Middle frontal gyrus (tissue), 1 donor: ENCODE measurements around the gene PAPSS1.

Source experiments
- DNase-seq: peaks from one replicate; pipeline ENCODE4 v3.0.0-alpha.2; 2015; ENCODE audit warnings: low spot score; ENCODE audit errors: extremely low spot score

Gene PAPSS1

DNA sequence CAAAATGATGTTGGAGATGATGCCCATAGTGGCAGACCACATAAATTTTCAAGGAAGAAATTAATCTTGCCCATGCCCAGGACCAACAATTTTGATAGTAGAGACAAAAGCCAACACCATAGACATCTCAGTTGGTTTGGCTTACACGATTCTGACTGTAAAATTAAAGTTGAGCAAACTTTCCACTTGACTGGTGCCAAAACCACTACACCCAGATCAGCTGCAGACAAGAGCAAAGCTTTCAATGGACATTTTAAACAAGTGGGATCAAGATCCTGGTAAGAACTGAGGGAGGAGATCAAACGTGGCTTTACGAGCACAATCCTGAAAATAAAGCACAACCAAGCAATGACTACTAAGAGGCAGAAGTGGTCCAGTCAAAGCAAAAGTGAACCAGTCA is 90.7 kb downstream of the PAPSS1 start:
- no peak for DNase-seq

- no peak for DNase-seq
Measured at GRCh38 chr4:107625391-107625902, 94.6 kb downstream of the PAPSS1 start.

- DNase-seq = no peak
Measured at GRCh38 chr4:107624024-107624423, 96.0 kb downstream of the PAPSS1 start.

- no peak for DNase-seq
Measured at GRCh38 chr4:107622006-107622405, 98.0 kb downstream of the PAPSS1 start.

DNA sequence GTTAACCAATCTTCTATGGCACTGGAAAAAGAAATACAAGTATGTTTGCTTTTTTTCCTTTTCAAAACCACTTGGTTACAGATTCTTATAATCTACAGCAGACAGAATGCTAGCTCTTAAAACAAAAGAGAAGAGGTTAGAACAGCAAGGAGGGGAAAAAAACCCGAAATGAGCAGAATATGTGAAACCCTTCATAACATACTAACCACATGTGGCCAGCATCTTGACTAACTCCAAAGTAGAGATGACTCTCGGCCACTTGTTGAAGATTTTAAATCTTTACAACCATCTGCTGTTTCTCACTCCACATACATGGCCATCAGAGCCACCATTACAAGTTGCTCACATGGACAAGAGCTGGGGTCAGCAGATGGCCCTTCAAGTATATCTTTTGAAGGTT is 100.3 kb downstream of the PAPSS1 start:
- no peak for DNase-seq

- DNase-seq = no peak
Measured at GRCh38 chr4:107619066-107619465, 101.0 kb downstream of the PAPSS1 start.

DNA sequence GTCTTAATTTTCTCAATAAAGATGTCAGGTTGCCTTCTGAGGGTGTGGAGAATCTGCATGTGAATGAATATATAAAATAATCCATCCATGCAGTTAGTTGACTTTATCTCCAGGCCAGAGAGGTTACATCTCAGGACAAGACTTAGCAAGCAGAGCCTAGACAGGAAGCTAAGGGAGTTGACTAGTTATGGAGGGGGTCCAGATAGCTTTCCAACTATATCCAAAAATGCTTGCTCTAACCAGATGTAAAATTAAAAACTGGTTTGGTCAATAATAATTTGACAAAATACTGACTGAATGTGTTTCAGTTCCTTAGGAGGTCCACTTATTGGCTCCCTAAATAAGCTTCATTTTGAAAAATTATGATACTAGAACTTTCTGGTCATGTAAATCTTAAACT is 101.4 kb downstream of the PAPSS1 start:
- DNase-seq = no peak

DNA sequence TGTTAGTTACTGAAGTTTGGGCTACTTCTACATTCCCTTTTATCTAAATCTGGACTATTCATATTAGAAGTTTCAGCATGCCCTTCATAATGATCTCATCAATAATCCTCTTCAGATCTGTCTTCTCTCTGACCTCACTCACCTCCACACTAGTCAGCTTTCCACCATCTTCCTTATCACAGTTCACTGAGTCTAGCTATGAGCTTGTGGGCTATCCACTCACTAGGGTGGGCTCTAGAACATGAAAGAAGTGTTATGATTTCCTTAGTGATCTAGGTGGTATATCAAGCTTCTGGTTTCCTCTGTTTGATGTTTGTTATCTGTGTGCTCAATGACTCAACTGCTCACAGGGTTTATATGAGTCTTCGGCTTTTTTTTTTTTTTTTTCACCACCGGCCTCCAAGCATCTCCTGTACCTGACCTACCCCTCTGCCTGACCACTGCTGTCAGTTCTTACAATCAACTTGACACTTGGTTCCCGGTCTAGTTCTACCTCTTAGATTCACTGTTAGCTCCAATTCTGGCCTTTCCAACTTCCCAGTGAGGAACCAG is 103.1 kb downstream of the PAPSS1 start:
- no peak for DNase-seq

- DNase-seq = no peak
Measured at GRCh38 chr4:107615809-107616208, 104.2 kb downstream of the PAPSS1 start.

GRCh38 chr4:107603430-107603829 is 116.6 kb downstream of the PAPSS1 start:
- no peak for DNase-seq

- no peak for DNase-seq
Measured at GRCh38 chr4:107600983-107601382, 119.1 kb downstream of the PAPSS1 start.

DNA sequence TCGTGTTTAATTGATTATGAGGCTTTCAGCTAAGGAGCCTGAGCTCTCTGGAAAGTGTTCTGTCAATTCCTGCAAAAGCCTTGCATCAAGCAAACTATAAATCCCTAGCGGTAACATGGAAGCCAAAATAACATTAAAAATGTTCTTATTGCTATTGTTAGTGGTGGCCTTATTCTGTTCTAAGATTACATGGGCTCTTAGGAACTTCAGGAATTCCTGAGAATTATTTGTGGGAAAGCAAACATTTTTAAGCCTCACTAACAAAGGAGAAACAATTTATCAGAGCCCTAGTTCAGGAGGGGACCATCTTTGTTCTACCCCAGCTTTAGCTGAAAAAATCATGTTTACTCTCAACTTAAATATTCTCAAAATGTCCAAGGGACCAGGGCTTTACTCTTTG is 119.6 kb downstream of the PAPSS1 start:
- DNase-seq = no peak

GRCh38 chr4:107599841-107600240 is 120.2 kb downstream of the PAPSS1 start:
- no peak for DNase-seq

- DNase-seq = no peak
Measured at GRCh38 chr4:107593230-107593629, 126.8 kb downstream of the PAPSS1 start.

DNA sequence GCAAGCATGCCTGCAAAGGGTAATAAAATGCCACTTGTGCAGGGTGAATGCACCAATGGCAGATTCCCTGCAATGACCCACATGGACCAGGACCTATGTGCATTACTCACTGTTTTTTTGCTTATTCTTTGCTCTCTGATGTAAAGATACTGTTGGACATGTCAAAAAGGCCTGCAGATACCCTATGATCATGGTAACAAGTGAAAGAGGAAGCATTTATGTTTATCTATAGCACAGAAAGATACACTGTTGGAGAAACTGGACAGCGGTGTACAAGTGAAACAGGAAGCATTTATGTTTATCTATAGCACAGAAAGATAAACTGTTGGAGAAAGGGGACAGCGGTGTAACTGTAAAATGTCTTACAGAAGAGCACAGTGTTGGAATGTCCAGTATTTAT is 127.5 kb downstream of the PAPSS1 start:
- DNase-seq = no peak

DNA sequence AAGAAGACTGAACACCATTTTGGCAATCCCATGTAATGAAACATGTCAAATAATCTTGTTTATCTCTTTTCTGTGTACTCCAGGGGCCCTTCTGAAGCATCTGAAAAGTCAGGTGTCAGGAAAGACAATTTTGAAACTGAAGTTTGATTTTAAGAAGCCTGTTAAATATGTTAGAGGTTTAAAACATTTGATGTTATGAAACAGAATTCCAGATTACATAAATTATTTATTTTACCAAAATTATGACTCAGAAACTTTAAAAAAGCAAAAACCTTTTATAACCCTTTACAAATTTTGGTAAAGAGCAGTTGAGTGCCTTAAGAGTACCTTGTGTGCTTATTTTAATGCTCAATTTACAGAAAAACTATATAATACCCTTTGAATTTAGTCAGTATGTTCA is 130.8 kb downstream of the PAPSS1 start:
- no peak for DNase-seq

DNA sequence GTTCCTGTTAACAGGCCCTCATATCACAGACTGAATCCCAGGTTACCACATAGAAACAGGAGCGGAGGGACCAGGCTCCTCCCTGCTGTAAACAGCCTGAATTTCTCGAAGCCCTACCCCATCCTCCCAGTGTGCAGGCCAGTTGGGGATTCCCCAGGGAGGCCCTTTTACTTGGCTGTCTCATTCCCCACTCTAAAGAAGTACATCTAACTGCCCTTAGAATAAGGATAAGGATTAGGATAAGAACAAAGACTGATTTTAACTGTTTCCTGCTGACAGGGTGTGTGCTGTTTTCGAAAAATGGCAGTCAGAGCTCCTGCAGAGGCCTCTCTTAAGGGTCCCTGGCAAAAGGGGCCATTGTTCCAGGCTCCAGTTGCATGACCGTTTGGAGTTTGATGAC is 133.7 kb downstream of the PAPSS1 start:
- no peak for DNase-seq

- DNase-seq = no peak
Measured at GRCh38 chr4:107579099-107579498, 140.9 kb downstream of the PAPSS1 start.

- no peak for DNase-seq
Measured at GRCh38 chr4:107578321-107578720, 141.7 kb downstream of the PAPSS1 start.

GRCh38 chr4:107577743-107578142 is 142.3 kb downstream of the PAPSS1 start:
- no peak for DNase-seq

- DNase-seq = no peak
Measured at GRCh38 chr4:107575243-107575642, 144.8 kb downstream of the PAPSS1 start.

- no peak for DNase-seq
Measured at GRCh38 chr4:107572281-107572680, 147.8 kb downstream of the PAPSS1 start.

- no peak for DNase-seq
Measured at GRCh38 chr4:107570952-107571351, 149.1 kb downstream of the PAPSS1 start.

DNA sequence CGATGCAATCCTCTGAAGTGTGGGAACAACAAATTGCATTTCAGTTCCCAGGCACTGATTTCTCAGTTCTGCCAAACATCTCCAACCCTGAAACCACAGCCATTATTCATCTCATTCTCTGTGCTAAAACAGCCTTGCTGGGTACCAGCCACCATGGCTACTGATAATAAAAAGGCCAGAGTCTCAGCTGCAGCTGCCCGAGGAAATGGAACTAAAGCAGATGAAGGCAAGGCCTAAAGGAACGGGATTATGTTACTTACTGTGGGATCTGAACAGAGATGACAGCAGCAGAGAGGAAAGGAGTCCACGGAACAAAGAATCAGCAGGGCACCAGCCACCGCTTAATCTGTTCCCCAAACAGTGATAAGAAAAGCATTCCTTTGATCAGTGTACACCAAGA is 155.7 kb downstream of the PAPSS1 start:
- no peak for DNase-seq
